ENCODE measurements around the gene FER. TPM values are rescaled to one million over a fixed set of nuclear protein-coding genes. Genes with fewer than 3 reads are reported as not detected.

The FER gene
- total and polyA plus RNA-seq, 5 donors from 2014 or later: 3.9 to 12.0 (median 5.9) TPM

GRCh38 chr5:109062664-109063063, 315.0 kb downstream of the FER start:
- no peaks in the 10 kb centered on the region for H3K4me1 Mint-ChIP-seq
- H3K27me3 ChIP-seq (ENCODE audit: control insufficient read depth, insufficient read depth, low read length): no peaks in the 10 kb centered on the region
- no peaks in the 10 kb centered on the region for H3K9me3 Mint-ChIP-seq
- H3K27ac Mint-ChIP-seq: no peak overlapping the region
- H3K27ac ChIP-seq (ENCODE audit: insufficient read depth, low read length, poor library complexity, severe bottlenecking): no peak overlapping the region
- H3K36me3 ChIP-seq (ENCODE audit: control insufficient read depth, insufficient read depth, low read length): no peaks in the 10 kb centered on the region
- no peak overlapping the region for H3K4me3 Mint-ChIP-seq
- DNase-seq (no peak), ATAC-seq (ENCODE audit: low read depth in 2 of 2) (no peak)
- no peaks in the 10 kb centered on the region for H3K9me3 ChIP-seq (ENCODE audit: control insufficient read depth in 2 of 2, low read length in 2 of 2)
- H3K36me3 Mint-ChIP-seq: no peaks in the 10 kb centered on the region
- H3K4me3 ChIP-seq (ENCODE audit: low read depth, low read length): no peak overlapping the region
- H3K27me3 Mint-ChIP-seq: no peaks in the 10 kb centered on the region
- no peaks in the 10 kb centered on the region for H3K4me1 ChIP-seq (ENCODE audit: control insufficient read depth, insufficient read depth, low read length, poor library complexity, severe bottlenecking)

GRCh38 chr5:109063223-109063622, 315.5 kb downstream of the FER start:
- H3K4me3 Mint-ChIP-seq: no peak overlapping the region
- no peaks in the 10 kb centered on the region for H3K27me3 Mint-ChIP-seq
- H3K4me1 Mint-ChIP-seq: no peaks in the 10 kb centered on the region
- no peak for ATAC-seq (ENCODE audit: low read depth in 2 of 2)
- H3K36me3 ChIP-seq (ENCODE audit: control insufficient read depth, insufficient read depth, low read length): no peaks in the 10 kb centered on the region
- H3K4me1 ChIP-seq (ENCODE audit: control insufficient read depth, insufficient read depth, low read length, poor library complexity, severe bottlenecking): no peaks in the 10 kb centered on the region
- no peaks in the 10 kb centered on the region for H3K27me3 ChIP-seq (ENCODE audit: control insufficient read depth, insufficient read depth, low read length)
- no peaks in the 10 kb centered on the region for H3K9me3 Mint-ChIP-seq
- H3K27ac Mint-ChIP-seq: no peak overlapping the region
- no peak for DNase-seq
- H3K4me3 ChIP-seq (ENCODE audit: low read depth, low read length): no peak overlapping the region
- H3K27ac ChIP-seq (ENCODE audit: insufficient read depth, low read length, poor library complexity, severe bottlenecking): no peak overlapping the region
- no peaks in the 10 kb centered on the region for H3K9me3 ChIP-seq (ENCODE audit: control insufficient read depth in 2 of 2, low read length in 2 of 2)
- no peaks in the 10 kb centered on the region for H3K36me3 Mint-ChIP-seq

GRCh38 chr5:109076741-109077140, 329.0 kb downstream of the FER start:
- H3K27me3 Mint-ChIP-seq: no peaks in the 10 kb centered on the region

GRCh38 chr5:109078448-109078847, 330.8 kb downstream of the FER start:
- no peak overlapping the region for H3K27ac Mint-ChIP-seq
- no peak overlapping the region for H3K4me3 Mint-ChIP-seq
- H3K36me3 Mint-ChIP-seq: no peaks in the 10 kb centered on the region
- ATAC-seq (ENCODE audit: low read depth in 2 of 2) (no peak), DNase-seq (no peak)
- no peaks in the 10 kb centered on the region for H3K36me3 ChIP-seq (ENCODE audit: control insufficient read depth, insufficient read depth, low read length)
- no peaks in the 10 kb centered on the region for H3K4me1 ChIP-seq (ENCODE audit: control insufficient read depth, insufficient read depth, low read length, poor library complexity, severe bottlenecking)
- no peaks in the 10 kb centered on the region for H3K9me3 Mint-ChIP-seq
- no peaks in the 10 kb centered on the region for H3K4me1 Mint-ChIP-seq
- H3K27me3 Mint-ChIP-seq: no peaks in the 10 kb centered on the region
- H3K27ac ChIP-seq (ENCODE audit: insufficient read depth, low read length, poor library complexity, severe bottlenecking): no peak overlapping the region
- H3K27me3 ChIP-seq (ENCODE audit: control insufficient read depth, insufficient read depth, low read length): no peaks in the 10 kb centered on the region
- no peak overlapping the region for H3K4me3 ChIP-seq (ENCODE audit: low read depth, low read length)
- H3K9me3 ChIP-seq (ENCODE audit: control insufficient read depth in 2 of 2, low read length in 2 of 2): no peaks in the 10 kb centered on the region

More at GRCh38 chr5:109076741-109077140, 329.0 kb downstream of the FER start:
- H3K36me3 Mint-ChIP-seq: no peaks in the 10 kb centered on the region
- ATAC-seq (ENCODE audit: low read depth in 2 of 2) (no peak), DNase-seq (no peak)
- no peak overlapping the region for H3K27ac Mint-ChIP-seq
- Histone ChIP-seq H3K9me3 (ENCODE audit: control insufficient read depth in 2 of 2, low read length in 2 of 2) (no peaks in the 10 kb centered on the region), H3K4me1 (ENCODE audit: control insufficient read depth, insufficient read depth, low read length, poor library complexity, severe bottlenecking) (no peaks in the 10 kb centered on the region), H3K36me3 (ENCODE audit: control insufficient read depth, insufficient read depth, low read length) (no peaks in the 10 kb centered on the region), H3K27ac (ENCODE audit: insufficient read depth, low read length, poor library complexity, severe bottlenecking) (no peak overlapping the region), H3K4me3 (ENCODE audit: low read depth, low read length) (no peak overlapping the region), H3K27me3 (ENCODE audit: control insufficient read depth, insufficient read depth, low read length) (no peaks in the 10 kb centered on the region)
- no peaks in the 10 kb centered on the region for H3K4me1 Mint-ChIP-seq
- no peak overlapping the region for H3K4me3 Mint-ChIP-seq
- H3K9me3 Mint-ChIP-seq: no peaks in the 10 kb centered on the region

GRCh38 chr5:109080481-109080880, 332.8 kb downstream of the FER start:
- no peaks in the 10 kb centered on the region for H3K4me1 ChIP-seq (ENCODE audit: control insufficient read depth, insufficient read depth, low read length, poor library complexity, severe bottlenecking)
- Mint-ChIP-seq H3K27ac (no peak overlapping the region), H3K9me3 (no peaks in the 10 kb centered on the region), H3K4me1 (no peaks in the 10 kb centered on the region), H3K27me3 (no peaks in the 10 kb centered on the region), H3K36me3 (no peaks in the 10 kb centered on the region), H3K4me3 (no peak overlapping the region)
- H3K9me3 ChIP-seq (ENCODE audit: control insufficient read depth in 2 of 2, low read length in 2 of 2): no peaks in the 10 kb centered on the region
- H3K4me3 ChIP-seq (ENCODE audit: low read depth, low read length): no peak overlapping the region
- H3K36me3 ChIP-seq (ENCODE audit: control insufficient read depth, insufficient read depth, low read length): no peaks in the 10 kb centered on the region
- no peak for DNase-seq
- no peak overlapping the region for H3K27ac ChIP-seq (ENCODE audit: insufficient read depth, low read length, poor library complexity, severe bottlenecking)
- H3K27me3 ChIP-seq (ENCODE audit: control insufficient read depth, insufficient read depth, low read length): no peaks in the 10 kb centered on the region
- no peak for ATAC-seq (ENCODE audit: low read depth in 2 of 2)

- H3K27me3 Mint-ChIP-seq: no peaks in the 10 kb centered on the region
- H3K36me3 Mint-ChIP-seq: no peaks in the 10 kb centered on the region
- H3K9me3 Mint-ChIP-seq: no peaks in the 10 kb centered on the region
- DNase-seq: no peak
- H3K4me1 ChIP-seq (ENCODE audit: control insufficient read depth, insufficient read depth, low read length, poor library complexity, severe bottlenecking): no peaks in the 10 kb centered on the region
- no peak overlapping the region for H3K4me3 Mint-ChIP-seq
- no peak for ATAC-seq (ENCODE audit: low read depth in 2 of 2)
- no peaks in the 10 kb centered on the region for H3K36me3 ChIP-seq (ENCODE audit: control insufficient read depth, insufficient read depth, low read length)
- H3K9me3 ChIP-seq (ENCODE audit: control insufficient read depth in 2 of 2, low read length in 2 of 2): no peaks in the 10 kb centered on the region
- no peaks in the 10 kb centered on the region for H3K4me1 Mint-ChIP-seq
- H3K27ac Mint-ChIP-seq: no peak overlapping the region
- no peak overlapping the region for H3K4me3 ChIP-seq (ENCODE audit: low read depth, low read length)
- H3K27me3 ChIP-seq (ENCODE audit: control insufficient read depth, insufficient read depth, low read length): no peaks in the 10 kb centered on the region
- no peak overlapping the region for H3K27ac ChIP-seq (ENCODE audit: insufficient read depth, low read length, poor library complexity, severe bottlenecking)
Observed at GRCh38 chr5:109080896-109081295, 333.2 kb downstream of the FER start.

- DNase-seq (no peak), ATAC-seq (ENCODE audit: low read depth in 2 of 2) (no peak)
- H3K4me1 ChIP-seq (ENCODE audit: control insufficient read depth, insufficient read depth, low read length, poor library complexity, severe bottlenecking): no peaks in the 10 kb centered on the region
- H3K9me3 ChIP-seq (ENCODE audit: control insufficient read depth in 2 of 2, low read length in 2 of 2): no peaks in the 10 kb centered on the region
- no peaks in the 10 kb centered on the region for H3K36me3 Mint-ChIP-seq
- no peaks in the 10 kb centered on the region for H3K4me1 Mint-ChIP-seq
- H3K27ac ChIP-seq (ENCODE audit: insufficient read depth, low read length, poor library complexity, severe bottlenecking): no peak overlapping the region
- no peak overlapping the region for H3K27ac Mint-ChIP-seq
- no peak overlapping the region for H3K4me3 Mint-ChIP-seq
- no peaks in the 10 kb centered on the region for H3K9me3 Mint-ChIP-seq
- H3K36me3 ChIP-seq (ENCODE audit: control insufficient read depth, insufficient read depth, low read length): no peaks in the 10 kb centered on the region
- no peaks in the 10 kb centered on the region for H3K27me3 Mint-ChIP-seq
- H3K4me3 ChIP-seq (ENCODE audit: low read depth, low read length): no peak overlapping the region
- H3K27me3 ChIP-seq (ENCODE audit: control insufficient read depth, insufficient read depth, low read length): no peaks in the 10 kb centered on the region
Observed at GRCh38 chr5:109083937-109084336, 336.2 kb downstream of the FER start.

- Mint-ChIP-seq H3K27me3 (no peaks in the 10 kb centered on the region), H3K4me3 (no peak overlapping the region), H3K27ac (no peak overlapping the region), H3K9me3 (no peaks in the 10 kb centered on the region), H3K36me3 (no peaks in the 10 kb centered on the region), H3K4me1 (no peaks in the 10 kb centered on the region)
- Histone ChIP-seq H3K4me3 (ENCODE audit: low read depth, low read length) (no peak overlapping the region), H3K36me3 (ENCODE audit: control insufficient read depth, insufficient read depth, low read length) (no peaks in the 10 kb centered on the region), H3K27me3 (ENCODE audit: control insufficient read depth, insufficient read depth, low read length) (no peaks in the 10 kb centered on the region), H3K9me3 (ENCODE audit: control insufficient read depth in 2 of 2, low read length in 2 of 2) (no peaks in the 10 kb centered on the region), H3K27ac (ENCODE audit: insufficient read depth, low read length, poor library complexity, severe bottlenecking) (no peak overlapping the region), H3K4me1 (ENCODE audit: control insufficient read depth, insufficient read depth, low read length, poor library complexity, severe bottlenecking) (no peaks in the 10 kb centered on the region)
- no peak for DNase-seq
- ATAC-seq (ENCODE audit: low read depth in 2 of 2): no peak
Observed at GRCh38 chr5:109089191-109089590, 341.5 kb downstream of the FER start.
